HG03558 (cell line): Measurements from ENCODE around the gene NOS3.

Source experiments
- ATAC-seq: cut with Tn5 transposase; IDR thresholded peaks from one replicate; pipeline ENCODE4 v1.9.1; 2021; ENCODE audit warnings: moderate number of reproducible peaks; ENCODE audit not compliant: unreplicated experiment; ENCODE audit errors: extremely low read depth

Gene NOS3

GRCh38 chr7:150963707-150964559 lies 26.9 kb upstream of the NOS3 start:
- ATAC-seq, result no peak

GRCh38 chr7:150964593-150965111 lies 26.2 kb upstream of the NOS3 start:
- ATAC-seq, result no peak

- no peak for ATAC-seq
These were observed 25.5 kb upstream of the NOS3 start for GRCh38 chr7:150965273-150965830.

GRCh38 chr7:150966002-150966401 lies 24.8 kb upstream of the NOS3 start:
- ATAC-seq, result no peak

- ATAC-seq, result no peak
These were observed 23.5 kb upstream of the NOS3 start for GRCh38 chr7:150967349-150967748.

GRCh38 chr7:150968056-150968733 lies 22.6 kb upstream of the NOS3 start:
- ATAC-seq, result no peak

GRCh38 chr7:150968734-150969372 lies 22.0 kb upstream of the NOS3 start:
- ATAC-seq, result no peak

- no peak for ATAC-seq
These were observed 21.3 kb upstream of the NOS3 start for GRCh38 chr7:150969475-150969874.

- no peak for ATAC-seq
These were observed 20.4 kb upstream of the NOS3 start for GRCh38 chr7:150970424-150970823.

- ATAC-seq, result no peak
These were observed 19.4 kb upstream of the NOS3 start for GRCh38 chr7:150971242-150972022.

- no peak for ATAC-seq
These were observed 18.8 kb upstream of the NOS3 start for GRCh38 chr7:150972023-150972468.

- ATAC-seq, result no peak
These were observed 18.1 kb upstream of the NOS3 start for GRCh38 chr7:150972741-150973140.

GRCh38 chr7:150973571-150974451 lies 17.0 kb upstream of the NOS3 start:
- no peak for ATAC-seq

- no peak for ATAC-seq
These were observed 16.1 kb upstream of the NOS3 start for GRCh38 chr7:150974468-150975391.

GRCh38 chr7:150975536-150976319 lies 15.1 kb upstream of the NOS3 start:
- no peak for ATAC-seq

GRCh38 chr7:150976529-150977381 lies 14.1 kb upstream of the NOS3 start:
- no peak for ATAC-seq
